ENCODE data around the gene FADS3.

- TF ChIP-seq POLR2A (IDR thresholded peaks at IDR 0.05; ENCODE audit: low read length) (no peak), GATA1 (IDR thresholded peaks at IDR 0.05; ENCODE audit: low read depth, low read length) (no peak)
Measured at GRCh38 chr11:61905067-61905696, 13.8 kb upstream of the FADS3 start.

Data from erythroblast (primary cell).